Measurements from ENCODE around the gene POLA1.

Gene POLA1

GRCh38 chrX:25010784-25011588 is 317.3 kb downstream of the POLA1 start:
- no peak for DNase-seq (ENCODE audit: low read depth in 2 of 2)

DNA sequence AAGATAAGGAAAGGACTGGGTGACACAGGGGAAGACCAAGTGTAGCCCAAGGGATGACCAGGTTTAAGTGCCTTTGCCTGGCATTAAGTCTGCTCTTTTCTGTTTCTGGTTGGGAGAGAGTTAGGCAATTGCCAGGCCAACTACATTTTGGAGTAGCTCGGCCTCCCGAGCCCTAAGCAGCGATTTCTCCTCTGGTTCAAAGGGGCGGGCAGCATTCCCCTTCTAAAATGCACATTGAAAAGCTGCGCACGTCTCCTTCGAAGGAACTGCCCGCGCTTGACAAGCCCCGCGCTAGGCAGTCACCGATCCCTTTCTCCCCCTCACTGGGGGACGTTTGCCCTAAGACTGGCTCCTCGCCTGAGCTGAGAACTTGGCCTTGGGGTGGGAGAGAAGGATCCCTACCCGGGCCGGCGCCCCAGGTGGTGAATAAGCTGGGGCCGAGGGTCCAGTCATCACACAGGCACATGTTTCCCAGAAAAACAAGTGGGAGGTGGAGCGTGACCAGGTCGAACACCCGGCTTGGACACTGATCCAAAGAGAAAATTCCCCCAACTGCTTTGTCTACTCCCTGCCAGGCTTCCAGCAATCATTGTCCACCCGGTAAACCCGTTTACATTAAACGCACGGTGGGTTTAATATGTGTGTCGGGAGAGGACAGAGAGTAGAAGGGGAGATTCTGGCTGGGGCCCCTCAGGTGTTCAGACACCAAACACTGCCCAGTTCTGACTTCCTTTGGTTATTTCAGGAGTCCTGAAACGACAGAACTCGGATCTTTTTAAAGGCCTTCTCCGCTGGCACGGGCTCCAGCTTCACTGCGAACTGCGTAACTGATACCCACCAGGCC is 318.1 kb downstream of the POLA1 start:
- no peak for DNase-seq (ENCODE audit: low read depth in 2 of 2)

GRCh38 chrX:25012433-25012735 is 318.7 kb downstream of the POLA1 start:
- no peak for DNase-seq (ENCODE audit: low read depth in 2 of 2)

DNA sequence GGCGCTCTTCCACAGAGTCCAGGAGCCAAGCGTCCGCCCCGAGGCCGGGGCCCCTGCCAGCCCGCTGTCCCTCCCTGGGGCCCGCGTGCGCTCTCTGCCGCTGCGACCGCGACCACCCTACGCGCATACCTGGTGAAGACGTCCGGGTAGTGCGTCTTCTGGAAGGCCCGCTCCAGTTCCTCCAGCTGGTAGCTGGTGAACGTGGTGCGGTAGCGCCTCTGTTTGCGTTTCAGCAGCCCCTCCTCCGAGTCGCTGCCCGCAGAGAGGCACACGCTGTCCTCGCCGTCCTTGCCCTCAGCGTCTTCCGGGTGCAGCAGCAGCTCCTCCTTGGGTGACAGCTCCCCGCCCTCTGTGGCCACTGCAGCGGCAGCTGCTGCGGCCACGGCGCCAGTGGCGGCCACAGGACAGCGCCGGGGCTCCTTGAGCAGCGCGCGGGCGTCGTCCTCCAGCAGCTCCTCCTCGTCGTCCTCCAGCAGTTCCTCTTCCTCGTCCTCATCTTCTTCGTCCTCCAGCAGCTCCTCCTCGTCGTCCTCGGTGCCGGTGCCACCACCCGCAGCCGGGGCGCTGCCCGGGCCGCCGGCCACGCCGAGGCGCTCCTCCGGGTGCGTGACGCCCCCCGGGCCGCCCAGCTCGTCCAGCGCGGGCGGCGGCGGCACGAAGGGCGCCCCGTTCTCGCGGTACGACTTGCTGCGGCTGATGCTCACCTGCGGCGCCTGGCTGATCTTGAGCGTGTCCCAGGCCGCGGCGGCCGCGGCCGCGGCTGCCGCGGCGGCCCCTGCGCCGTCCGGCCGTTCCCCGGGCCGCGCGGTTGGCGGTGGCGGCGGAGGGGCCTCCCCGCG is 319.3 kb downstream of the POLA1 start:
- no peak for DNase-seq (ENCODE audit: low read depth in 2 of 2)

DNA sequence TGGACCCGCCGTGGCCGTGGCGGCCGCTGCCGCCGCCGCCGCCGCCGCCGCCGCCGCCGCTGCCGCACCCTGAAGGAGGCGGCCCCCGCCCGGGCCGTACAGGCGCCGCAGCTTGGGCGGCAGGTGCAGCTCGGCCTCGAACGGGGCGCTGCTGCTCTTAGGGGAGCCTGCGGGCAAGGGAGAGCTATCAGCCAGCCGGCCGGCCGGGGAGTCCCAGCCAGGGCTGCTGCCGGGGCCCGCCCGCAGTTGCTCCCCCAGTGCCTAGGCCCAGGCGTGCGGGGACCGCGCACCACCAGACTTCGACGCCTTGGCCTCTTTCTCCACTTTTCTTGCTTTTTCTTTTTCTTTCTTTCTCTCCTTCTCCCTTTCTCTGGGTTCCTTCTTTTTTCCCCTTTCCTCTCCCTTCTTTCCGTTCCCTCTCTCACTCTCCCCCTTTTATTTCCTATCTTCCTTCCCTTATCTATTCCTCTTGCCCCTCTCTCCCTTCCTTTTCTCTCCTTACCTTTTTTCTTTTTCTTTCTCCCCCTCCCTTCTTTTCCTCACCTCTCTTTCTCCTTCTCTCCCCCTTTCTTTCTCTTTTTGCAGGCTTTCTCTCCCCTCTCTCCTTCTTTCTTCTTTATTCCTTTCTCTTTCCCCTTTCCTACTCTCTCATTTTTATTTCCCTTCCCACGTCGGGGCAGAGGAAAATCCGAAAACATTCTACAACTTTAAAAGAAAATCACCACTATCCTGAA is 320.1 kb downstream of the POLA1 start:
- DNase-seq (ENCODE audit: low read depth in 2 of 2) = no peak

DNA sequence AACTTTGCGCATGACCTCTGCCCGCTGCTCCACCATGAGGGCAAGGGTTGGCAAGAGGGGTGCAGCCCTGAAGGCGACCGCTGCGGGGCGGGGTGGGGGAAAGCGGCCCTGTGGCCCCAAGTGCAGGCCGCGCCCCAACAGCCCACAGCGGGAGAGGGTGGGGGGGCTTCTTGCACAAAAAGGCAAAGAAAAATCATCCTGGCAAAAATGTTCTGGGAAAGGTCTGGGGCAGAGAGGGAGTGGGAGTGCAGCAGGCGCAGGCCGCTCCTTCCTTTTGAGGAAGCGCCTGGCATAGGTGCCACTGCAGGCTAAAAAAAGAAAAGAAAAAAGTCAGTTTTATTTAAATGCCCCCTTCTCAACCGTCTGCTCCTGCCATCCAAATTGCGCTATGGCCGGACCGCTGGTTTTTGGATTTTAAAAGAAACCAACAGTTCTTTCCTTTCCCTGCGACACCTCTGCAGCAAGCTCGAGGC is 320.7 kb downstream of the POLA1 start:
- DNase-seq (ENCODE audit: low read depth in 2 of 2) = no peak

GRCh38 chrX:25015486-25016360 is 322.0 kb downstream of the POLA1 start, which contains the start of gene ARX:
TSS of gene ARX (minus strand) at chrX:25015965. CDS start at chrX:25015737, 228 bp downstream.
- DNase-seq (ENCODE audit: low read depth in 2 of 2) = no peak

DNA sequence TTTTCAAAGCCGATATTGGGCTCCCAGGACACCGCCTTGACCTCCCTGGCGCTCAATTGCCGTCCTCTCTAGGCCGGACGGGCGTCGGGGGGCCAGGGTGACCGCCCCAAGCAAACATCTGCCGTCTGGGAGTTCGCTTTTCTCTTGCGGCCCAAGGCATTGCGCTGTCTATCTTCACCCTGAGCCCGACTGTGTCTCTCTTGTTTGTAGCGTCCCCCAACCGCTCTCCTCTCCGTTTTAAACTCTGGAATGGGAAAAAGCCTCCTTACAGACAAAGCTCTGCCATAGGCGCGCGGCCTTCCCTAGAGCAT is 322.6 kb downstream of the POLA1 start:
- no peak for DNase-seq (ENCODE audit: low read depth in 2 of 2)

GRCh38 chrX:25016938-25017598 is 323.4 kb downstream of the POLA1 start:
- no peak for DNase-seq (ENCODE audit: low read depth in 2 of 2)

- no peak for DNase-seq (ENCODE audit: low read depth in 2 of 2)
Observed at GRCh38 chrX:25017667-25018247, 324.0 kb downstream of the POLA1 start.

DNA sequence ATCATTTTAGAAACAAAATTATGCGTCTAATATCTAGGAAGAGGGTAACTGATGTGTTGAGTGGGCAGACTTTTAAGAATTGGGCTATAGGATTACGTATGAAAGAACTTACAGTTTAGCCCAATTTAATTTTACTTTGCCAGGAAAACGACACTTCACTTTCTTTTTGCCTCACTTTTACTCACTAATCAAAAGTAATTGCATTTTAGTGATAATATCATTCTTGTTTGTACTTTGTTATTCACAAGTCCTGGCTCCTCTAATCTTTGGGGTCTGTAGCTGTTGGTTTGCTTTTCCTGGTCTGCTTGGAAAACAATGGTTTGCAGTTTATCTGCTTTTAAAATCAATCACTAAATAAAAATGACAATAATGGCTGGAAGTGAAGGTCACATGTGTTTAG is 325.0 kb downstream of the POLA1 start:
- no peak for DNase-seq (ENCODE audit: low read depth in 2 of 2)

- DNase-seq (ENCODE audit: low read depth in 2 of 2) = no peak
Observed at GRCh38 chrX:25019707-25020390, 326.1 kb downstream of the POLA1 start.

GRCh38 chrX:25020391-25020904 is 326.7 kb downstream of the POLA1 start:
- DNase-seq (ENCODE audit: low read depth in 2 of 2) = no peak

- DNase-seq (ENCODE audit: low read depth in 2 of 2) = no peak
Observed at GRCh38 chrX:25020905-25021449, 327.3 kb downstream of the POLA1 start.

GRCh38 chrX:25022499-25023325 is 329.0 kb downstream of the POLA1 start:
- DNase-seq (ENCODE audit: low read depth in 2 of 2) = no peak

- no peak for DNase-seq (ENCODE audit: low read depth in 2 of 2)
Observed at GRCh38 chrX:25023908-25024307, 330.2 kb downstream of the POLA1 start.

GRCh38 chrX:25025615-25026014 is 331.9 kb downstream of the POLA1 start:
- no peak for DNase-seq (ENCODE audit: low read depth in 2 of 2)

GRCh38 chrX:25026576-25026975 is 332.9 kb downstream of the POLA1 start:
- DNase-seq (ENCODE audit: low read depth in 2 of 2) = no peak

Measured in activated CD4-positive, alpha-beta T cell treated with anti-CD3 and anti-CD28 coated beads for 24 hours (primary cell).